SU-DHL-6 (cell line): ENCODE measurements around the gene CTCF.

Source experiments
- H2AFZ ChIP-seq: fragments of 200-600 bp; sonication (generic); 2 replicates; pipeline ENCODE4 v1.6.1; 2014; ENCODE audit warnings: low read depth, mild to moderate bottlenecking, moderate library complexity, mixed read lengths, antibody characterized with exemption, low read length; ENCODE audit not compliant: severe bottlenecking
- H3F3A ChIP-seq: fragments of 200-600 bp; shearing (Covaris generic); 2 replicates; pipeline ENCODE4 v1.6.0; 2016; ENCODE audit warnings: antibody characterized with exemption, mild to moderate bottlenecking; ENCODE audit not compliant: insufficient read depth
- H3K27ac ChIP-seq: fragments of 200-600 bp; sonication (generic); 2 replicates; pipeline ENCODE4 v1.5.1; 2016; ENCODE audit warnings: low read depth, mild to moderate bottlenecking, low read length, moderate library complexity, mixed read lengths
- H3K27me3 ChIP-seq: fragments of 200-600 bp; sonication (generic), shearing (Covaris generic); 2 replicates; pipeline ENCODE4 v1.6.0; 2014; ENCODE audit warnings: mild to moderate bottlenecking, low read length
- H3K36me3 ChIP-seq: fragments of 200-600 bp; sonication (generic); 2 replicates; pipeline ENCODE4 v1.6.1; 2014; ENCODE audit warnings: mild to moderate bottlenecking, low read length, mixed read lengths
- H3K4me2 ChIP-seq: fragments of 300-600, 200-600 bp; shearing (Covaris generic), sonication (generic); 2 replicates; pipeline ENCODE4 v1.6.0; 2014; ENCODE audit warnings: low read length, low read depth, mild to moderate bottlenecking; ENCODE audit not compliant: poor library complexity, severe bottlenecking
- H3K4me3 ChIP-seq: fragments of 200-600 bp; sonication (generic); 2 replicates; pipeline ENCODE4 v1.5.1; 2014; ENCODE audit warnings: antibody characterized with exemption, low read length, mild to moderate bottlenecking, mixed read lengths; ENCODE audit not compliant: insufficient read depth, poor library complexity, severe bottlenecking
- H3K79me2 ChIP-seq: fragments of 200-600 bp; sonication (generic); 2 replicates; pipeline ENCODE4 v1.6.1; 2014; ENCODE audit warnings: mild to moderate bottlenecking, low read length, moderate library complexity; ENCODE audit not compliant: insufficient read depth
- H3K9ac ChIP-seq: fragments of 200-600 bp; sonication (generic); 2 replicates; pipeline ENCODE4 v1.7.0; 2014; ENCODE audit warnings: mild to moderate bottlenecking, low read length
- H3K9me2 ChIP-seq: fragments of 200-600 bp; sonication (generic); replicated peaks from 2 replicates; pipeline ENCODE4 v1.6.1; 2014; ENCODE audit warnings: low read length; ENCODE audit not compliant: insufficient read depth
- H3K9me3 ChIP-seq: fragments of 200-600 bp; sonication (generic); 2 replicates; pipeline ENCODE4 v1.6.1; 2014; ENCODE audit warnings: low read length, mixed read lengths; ENCODE audit not compliant: insufficient read depth
- H4K20me1 ChIP-seq: fragments of 200-600 bp; sonication (generic); 2 replicates; pipeline ENCODE4 v1.6.1; 2014; ENCODE audit warnings: low read depth, mild to moderate bottlenecking, antibody characterized with exemption, low read length, moderate library complexity, mixed read lengths
- CTCF ChIP-seq: fragments of 200-600 bp; sonication (generic); IDR thresholded peaks from one replicate; pipeline ENCODE4 v1.5.1; 2017; ENCODE audit warnings: antibody characterized with exemption, mild to moderate bottlenecking, low read length, moderate library complexity; ENCODE audit not compliant: insufficient read depth, poor library complexity, severe bottlenecking
- EZH2phosphoT487 ChIP-seq: fragments of 200-600 bp; sonication (generic), shearing (Covaris generic); conservative IDR thresholded peaks from 2 replicates; pipeline ENCODE4 v1.6.1; 2018; ENCODE audit warnings: mild to moderate bottlenecking, antibody characterized with exemption, low read length, moderate library complexity, mixed read lengths

Gene CTCF

GRCh38 chr16:67657751-67658518 lies 95.6 kb downstream of the CTCF start:
- Histone ChIP-seq H3K79me2 (no peaks in the 10 kb centered on the region), H3K9me2 (no peaks in the 10 kb centered on the region), H4K20me1 (no peaks in the 10 kb centered on the region), H3K9ac (no peak overlapping the region), H3F3A (peaks cover 7% of the 10 kb centered on the region; the same call in 1 of the 2 replicates), H3K36me3 (no peaks in the 10 kb centered on the region), H3K27me3 (no peaks in the 10 kb centered on the region), H3K9me3 (no peaks in the 10 kb centered on the region), H3K27ac (no peak overlapping the region), H3K4me3 (no peak overlapping the region), H2AFZ (no peak overlapping the region), H3K4me2 (no peak overlapping the region)
- TF ChIP-seq CTCF (no peak), EZH2phosphoT487 (no peak)

- H3K9me3 ChIP-seq: no peaks in the 10 kb centered on the region
- H3K4me3 ChIP-seq: peak overlapping the region; percentile 73
- peak overlapping the region; percentile 71 for H3K9ac ChIP-seq
- H3K36me3 ChIP-seq: no peaks in the 10 kb centered on the region
- H3K9me2 ChIP-seq: no peaks in the 10 kb centered on the region
- no peak for TF ChIP-seq EZH2phosphoT487
- TF ChIP-seq CTCF: no peak
- H3K4me2 ChIP-seq: peak overlapping the region; percentile 64
- no peak overlapping the region for H2AFZ ChIP-seq
- H3K27ac ChIP-seq: peak overlapping the region; percentile 37; the same call in 1 of the 2 replicates
- peaks cover 7% of the 10 kb centered on the region; the same call in 1 of the 2 replicates for H3F3A ChIP-seq
- H3K27me3 ChIP-seq: no peaks in the 10 kb centered on the region
- no peaks in the 10 kb centered on the region for H4K20me1 ChIP-seq
- no peaks in the 10 kb centered on the region for H3K79me2 ChIP-seq
These were observed 96.7 kb downstream of the CTCF start for GRCh38 chr16:67658849-67659674.

GRCh38 chr16:67659675-67660563 lies 97.6 kb downstream of the CTCF start, which contains the start of gene ACD:
Gene ACD (minus strand): TSS chr16:67660260. CDS start chr16:67660220, 40 bp downstream.
- H3K79me2 ChIP-seq: no peaks in the 10 kb centered on the region
- H2AFZ ChIP-seq: peak within 1 kb of the TSS; percentile 76
- H3K4me2 ChIP-seq: peak within 1 kb of the TSS; percentile 75
- H3K36me3 ChIP-seq: no peaks in the 10 kb centered on the region
- H3K27me3 ChIP-seq: no peaks in the 10 kb centered on the region
- no peaks in the 10 kb centered on the region for H4K20me1 ChIP-seq
- H3K4me3 ChIP-seq: peak within 1 kb of the TSS; percentile 73
- H3K9me3 ChIP-seq: no peaks in the 10 kb centered on the region
- H3K9me2 ChIP-seq: no peaks in the 10 kb centered on the region
- peak within 1 kb of the TSS; percentile 71 for H3K27ac ChIP-seq
- H3K9ac ChIP-seq: peak within 1 kb of the TSS; percentile 71
- H3F3A ChIP-seq: peaks cover 7% of the 10 kb centered on the region; the same call in 1 of the 2 replicates
- no peak for TF ChIP-seq EZH2phosphoT487
- no peak for TF ChIP-seq CTCF
